HG03520 (cell line): Measurements from ENCODE around the gene C5orf15.

Source experiments
- ATAC-seq: cut with Tn5 transposase; IDR thresholded peaks from one replicate; pipeline ENCODE4 v1.9.1; 2021; ENCODE audit warnings: mild to moderate bottlenecking, moderate library complexity; ENCODE audit not compliant: unreplicated experiment

Gene C5orf15

GRCh38 chr5:133968204-133968980, at the start of gene C5orf15:
TSS of gene C5orf15 (minus strand) at chr5:133968625. CDS start at chr5:133968584, 41 bp downstream.
- ATAC-seq, result peak; percentile 97

- ATAC-seq, result no peak
These were observed 39.9 kb upstream of the C5orf15 start for GRCh38 chr5:134008266-134008749.

- no peak for ATAC-seq
These were observed 39.3 kb upstream of the C5orf15 start for GRCh38 chr5:134007581-134008265.

- ATAC-seq, result no peak
These were observed 37.7 kb upstream of the C5orf15 start for GRCh38 chr5:134006115-134006514.

- ATAC-seq, result no peak
These were observed 37.1 kb upstream of the C5orf15 start for GRCh38 chr5:134005417-134006061.

GRCh38 chr5:134004626-134005416, 36.4 kb upstream of the C5orf15 start, which contains the start of gene VDAC1:
TSS of gene VDAC1 (minus strand) at chr5:134004975. CDS start at chr5:133993012, 11,963 bp downstream.
- ATAC-seq, result peak; percentile 67

- ATAC-seq, result peak; percentile 29
These were observed 35.6 kb upstream of the C5orf15 start for GRCh38 chr5:134003817-134004625.

- no peak for ATAC-seq
These were observed 34.8 kb upstream of the C5orf15 start for GRCh38 chr5:134003064-134003816.

- no peak for ATAC-seq
These were observed 33.7 kb upstream of the C5orf15 start for GRCh38 chr5:134001938-134002731.

- ATAC-seq, result no peak
These were observed 32.5 kb upstream of the C5orf15 start for GRCh38 chr5:134000696-134001453.

- ATAC-seq, result no peak
These were observed 31.7 kb upstream of the C5orf15 start for GRCh38 chr5:134000091-134000511.

- ATAC-seq, result no peak
These were observed 30.4 kb upstream of the C5orf15 start for GRCh38 chr5:133998807-133999206.

- no peak for ATAC-seq
These were observed 29.6 kb upstream of the C5orf15 start for GRCh38 chr5:133998042-133998441.

GRCh38 chr5:133996683-133997252, 28.3 kb upstream of the C5orf15 start:
- no peak for ATAC-seq

- no peak for ATAC-seq
These were observed 27.6 kb upstream of the C5orf15 start for GRCh38 chr5:133995883-133996563.

GRCh38 chr5:133995341-133995740, 26.9 kb upstream of the C5orf15 start:
- ATAC-seq, result no peak

- no peak for ATAC-seq
These were observed 26.5 kb upstream of the C5orf15 start for GRCh38 chr5:133994990-133995333.
